AG09319 (cell line): ENCODE data around the gene SEL1L3.

Experiments
- DNase-seq: peaks from one replicate; pipeline ENCODE4 v3.0.0-alpha.2; 2010; ENCODE audit warnings: low read depth; ENCODE audit errors: extremely low read depth
- CTCF ChIP-seq: IDR thresholded peaks from 2 replicates; pipeline ENCODE4 v1.5.1; 2011; ENCODE audit warnings: low read depth, mild to moderate bottlenecking, inconsistent platforms, low read length, moderate library complexity

The SEL1L3 gene

GRCh38 chr4:25776795-25777194, 86.0 kb downstream of the SEL1L3 start:
- TF ChIP-seq CTCF: no peak
- no peak for DNase-seq

- no peak for DNase-seq
- no peak for TF ChIP-seq CTCF
Measured at GRCh38 chr4:25775166-25775565, 87.6 kb downstream of the SEL1L3 start.

GRCh38 chr4:25773358-25773757, 89.4 kb downstream of the SEL1L3 start:
- TF ChIP-seq CTCF: no peak
- DNase-seq: no peak

GRCh38 chr4:25771672-25772071, 91.1 kb downstream of the SEL1L3 start:
- no peak for DNase-seq
- TF ChIP-seq CTCF: no peak

- no peak for DNase-seq
- no peak for TF ChIP-seq CTCF
Measured at GRCh38 chr4:25770847-25771246, 91.9 kb downstream of the SEL1L3 start.

- no peak for TF ChIP-seq CTCF
- DNase-seq: no peak
Measured at GRCh38 chr4:25769251-25769650, 93.5 kb downstream of the SEL1L3 start.

GRCh38 chr4:25767877-25768725, 94.7 kb downstream of the SEL1L3 start:
- peak; percentile 24 for DNase-seq
- TF ChIP-seq CTCF: peak; percentile 92
